NB4 (cell line): ENCODE results near the gene PBXIP1.

Source experiments
- DNase-seq: peaks from one replicate; pipeline ENCODE4 v3.0.0; 2010; ENCODE audit warnings: low read depth
- H3K4me3 ChIP-seq: one replicate; pipeline ENCODE4 v1.5.1; 2011; ENCODE audit warnings: mild to moderate bottlenecking, low read depth, low read length, moderate library complexity
- CTCF ChIP-seq: IDR thresholded peaks from one replicate; pipeline ENCODE4 v1.5.1; 2012; ENCODE audit warnings: low read depth, low read length
- MAX ChIP-seq: IDR thresholded peaks from 2 replicates; pipeline ENCODE4 v1.6.1; 2011; ENCODE audit warnings: low read depth, low read length
- MYC ChIP-seq: IDR thresholded peaks from 2 replicates; pipeline ENCODE4 v1.6.1; 2011; ENCODE audit warnings: low read depth, low read length
- POLR2A ChIP-seq: IDR thresholded peaks from 2 replicates; pipeline ENCODE4 v1.6.1; 2011; ENCODE audit warnings: mild to moderate bottlenecking; ENCODE audit not compliant: insufficient read length; ENCODE audit errors: extremely low read depth

Gene PBXIP1

GRCh38 chr1:154966111-154966510, 10.2 kb upstream of the PBXIP1 start:
- no peak overlapping the region for H3K4me3 ChIP-seq
- no peak for TF ChIP-seq CTCF
- TF ChIP-seq POLR2A: no peak
- TF ChIP-seq MAX: no peak
- no peak for TF ChIP-seq MYC
- DNase-seq: no peak

- no peak for DNase-seq
- H3K4me3 ChIP-seq: no peak overlapping the region
- TF ChIP-seq CTCF (no peak), MYC (no peak), MAX (no peak), POLR2A (no peak)
Observed at GRCh38 chr1:154964359-154964758, 8.5 kb upstream of the PBXIP1 start.

GRCh38 chr1:154963643-154964042, 7.7 kb upstream of the PBXIP1 start:
- H3K4me3 ChIP-seq: no peak overlapping the region
- TF ChIP-seq POLR2A (no peak), MYC (no peak), CTCF (no peak), MAX (no peak)
- no peak for DNase-seq

GRCh38 chr1:154962795-154963330, 7.0 kb upstream of the PBXIP1 start:
- TF ChIP-seq POLR2A (no peak), MYC (no peak), CTCF (no peak)
- no peak for DNase-seq
- peak overlapping the region; percentile 78 for H3K4me3 ChIP-seq

GRCh38 chr1:154962156-154962749, 6.4 kb upstream of the PBXIP1 start:
- 0 out of 2 replicates have a peak, but pooled peaks have one; percentile 7 for TF ChIP-seq MYC
- TF ChIP-seq MAX: 0 out of 2 replicates have a peak, but pooled peaks have one; percentile 16
- TF ChIP-seq CTCF: no peak
- peak; percentile 66 for DNase-seq
- peak overlapping the region; percentile 78 for H3K4me3 ChIP-seq
